Measurements from ENCODE around the gene PEAK3. TPM values are rescaled to one million over a fixed set of nuclear protein-coding genes. Genes with fewer than 3 reads are reported as not detected.

Gene PEAK3
- polyA plus RNA-seq, 1 experiment = not detected

DNA sequence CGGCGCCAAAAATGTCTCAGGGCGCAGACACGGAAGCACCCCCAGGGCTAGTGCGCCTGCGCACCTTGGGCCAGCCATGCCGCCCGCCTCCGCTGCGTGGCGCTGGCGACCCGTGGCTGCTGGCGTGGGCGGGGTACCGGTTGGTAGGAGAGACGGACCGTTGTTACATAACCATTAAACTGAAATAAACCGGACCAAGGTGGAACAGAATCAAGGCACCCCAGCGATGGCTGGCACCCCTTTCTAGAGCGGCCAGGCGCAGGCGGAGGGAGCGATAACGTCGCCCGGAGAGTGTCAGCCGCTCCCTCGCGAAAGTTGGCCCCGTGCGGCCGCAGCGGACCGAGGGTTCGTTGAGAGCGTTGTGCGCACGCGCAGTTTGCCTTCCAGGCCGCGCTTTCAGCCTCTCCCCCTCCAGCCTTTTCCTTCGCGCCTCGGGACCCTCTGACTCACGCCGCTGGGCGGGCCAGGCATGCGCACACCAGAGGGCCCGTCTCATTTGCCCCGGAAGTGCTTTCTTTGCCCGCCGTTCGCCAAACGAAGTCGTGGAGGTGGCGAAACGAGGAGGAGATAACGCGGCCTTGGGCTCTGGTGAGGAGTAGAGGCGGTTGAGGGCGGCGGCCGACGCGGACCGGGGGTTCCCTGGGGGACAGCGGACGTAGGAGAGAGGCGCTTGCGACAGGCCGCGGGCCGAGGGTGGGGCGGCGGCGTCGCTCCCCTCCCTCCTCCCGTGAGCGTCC is 45.5 kb downstream of the PEAK3 start, which contains the start of the genes PLEKHJ1 and SF3A2:
PLEKHJ1 (minus strand) TSS at position 16 of the 737 bp plus-strand sequence. CDS start 81 bp downstream, outside the sequence.
SF3A2 (plus strand) TSS at position 511 of the 737 bp plus-strand sequence. CDS start 6,595 bp downstream, outside the sequence.
- no peaks in the 10 kb centered on the region for H3K27me3 ChIP-seq (ENCODE audit: control insufficient read depth, insufficient read depth, low read length)
- ChIA-PET POLR2A (interaction anchor here (0.6 kb wide), 2 partner anchors 62 to 71 kb away, joined by 3 to 5 read pairs; no protein-coding TSS in a partner anchor), CTCF (interaction anchor here (0.6 to 2.1 kb wide), 18 partner anchors 10 to 377 kb away, joined by 3 to 11 read pairs (median 3); partner anchors contain the start of gene AP3D1)
- DNase-seq (ENCODE audit: low read depth) = peak; percentile 85
- H3K4me3 ChIP-seq (ENCODE audit: low read depth, low read length) = peak within 1 kb of the TSS; percentile 83
- TF ChIP-seq, protein P1, sequence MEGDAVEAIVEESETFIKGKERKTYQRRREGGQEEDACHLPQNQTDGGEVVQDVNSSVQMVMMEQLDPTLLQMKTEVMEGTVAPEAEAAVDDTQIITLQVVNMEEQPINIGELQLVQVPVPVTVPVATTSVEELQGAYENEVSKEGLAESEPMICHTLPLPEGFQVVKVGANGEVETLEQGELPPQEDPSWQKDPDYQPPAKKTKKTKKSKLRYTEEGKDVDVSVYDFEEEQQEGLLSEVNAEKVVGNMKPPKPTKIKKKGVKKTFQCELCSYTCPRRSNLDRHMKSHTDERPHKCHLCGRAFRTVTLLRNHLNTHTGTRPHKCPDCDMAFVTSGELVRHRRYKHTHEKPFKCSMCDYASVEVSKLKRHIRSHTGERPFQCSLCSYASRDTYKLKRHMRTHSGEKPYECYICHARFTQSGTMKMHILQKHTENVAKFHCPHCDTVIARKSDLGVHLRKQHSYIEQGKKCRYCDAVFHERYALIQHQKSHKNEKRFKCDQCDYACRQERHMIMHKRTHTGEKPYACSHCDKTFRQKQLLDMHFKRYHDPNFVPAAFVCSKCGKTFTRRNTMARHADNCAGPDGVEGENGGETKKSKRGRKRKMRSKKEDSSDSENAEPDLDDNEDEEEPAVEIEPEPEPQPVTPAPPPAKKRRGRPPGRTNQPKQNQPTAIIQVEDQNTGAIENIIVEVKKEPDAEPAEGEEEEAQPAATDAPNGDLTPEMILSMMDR (IDR thresholded peaks at IDR 0.05; ENCODE audit: insufficient read depth, low read depth, low read length) = peak; percentile 95
- peaks cover 12% of the 10 kb centered on the region for H3K36me3 ChIP-seq (ENCODE audit: control insufficient read depth, insufficient read depth, low read length)

DNA sequence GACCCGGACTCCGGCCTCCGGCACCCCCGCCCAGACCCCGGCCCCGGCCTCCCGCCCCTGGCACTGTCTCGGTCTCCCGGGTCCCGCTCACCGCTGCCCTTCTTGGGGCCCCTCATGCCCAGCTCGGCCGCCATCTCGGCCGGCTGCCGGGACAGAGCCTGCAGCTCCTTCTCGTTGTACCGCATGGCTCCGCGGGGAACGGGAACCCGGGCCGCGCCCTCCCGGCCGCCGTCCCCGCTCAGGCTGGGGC is 46.0 kb downstream of the PEAK3 start:
- peak overlapping the region; percentile 83 for H3K4me3 ChIP-seq (ENCODE audit: low read depth, low read length)
- H3K36me3 ChIP-seq (ENCODE audit: control insufficient read depth, insufficient read depth, low read length) = peaks cover 15% of the 10 kb centered on the region
- ChIA-PET POLR2A (interaction anchor here (0.6 kb wide), 2 partner anchors 62 to 71 kb away, joined by 3 to 5 read pairs; no protein-coding TSS in a partner anchor), CTCF (interaction anchor here (0.6 to 2.1 kb wide), 18 partner anchors 10 to 378 kb away, joined by 3 to 11 read pairs (median 3); partner anchors contain the start of gene AP3D1)
- no peak for DNase-seq (ENCODE audit: low read depth)
- no peaks in the 10 kb centered on the region for H3K27me3 ChIP-seq (ENCODE audit: control insufficient read depth, insufficient read depth, low read length)
- TF ChIP-seq, protein P1 (IDR thresholded peaks at IDR 0.05; ENCODE audit: insufficient read depth, low read depth, low read length) = no peak

DNA sequence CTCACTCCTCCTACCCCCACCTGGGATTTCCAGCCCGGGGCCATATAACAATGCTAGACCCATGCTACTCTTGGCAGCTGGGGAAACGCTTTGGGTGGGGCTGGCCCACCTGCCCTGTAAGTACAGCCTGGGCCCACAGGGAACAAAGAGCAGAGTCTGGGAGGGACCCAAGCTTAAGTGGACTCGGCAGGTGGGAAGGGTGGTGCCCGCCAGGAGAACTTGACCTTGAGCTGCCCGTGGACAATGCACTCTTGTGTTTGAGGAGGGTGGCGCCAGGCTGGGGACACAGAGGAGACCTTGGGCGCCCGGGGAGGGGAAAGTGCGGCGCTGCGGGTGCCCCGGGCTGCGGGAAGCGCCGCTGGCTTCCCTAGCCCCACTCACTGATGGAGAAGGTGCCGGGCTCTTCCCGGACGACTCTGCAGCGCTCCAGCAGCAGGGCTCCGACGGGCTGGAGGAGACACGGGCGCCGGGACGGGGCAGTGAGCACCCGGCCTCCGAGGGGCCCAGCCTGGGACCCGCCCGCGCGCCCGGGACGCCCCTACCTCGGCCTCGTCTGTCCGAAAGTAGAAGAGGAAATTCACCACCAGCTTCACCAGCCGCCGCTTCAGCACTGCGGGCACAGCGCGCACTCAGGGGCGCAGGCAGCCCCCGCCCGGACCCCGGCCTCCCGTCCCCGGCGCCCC is 46.5 kb downstream of the PEAK3 start:
- peak overlapping the region; percentile 83 for H3K4me3 ChIP-seq (ENCODE audit: low read depth, low read length)
- DNase-seq (ENCODE audit: low read depth) = no peak
- no peaks in the 10 kb centered on the region for H3K27me3 ChIP-seq (ENCODE audit: control insufficient read depth, insufficient read depth, low read length)
- CTCF ChIA-PET = interaction anchor here (0.5 to 2.1 kb wide), 19 partner anchors 9 to 378 kb away, joined by 3 to 11 read pairs (median 3); partner anchors contain the start of gene AP3D1
- POLR2A ChIA-PET = interaction anchor here (0.6 kb wide), 2 partner anchors 61 to 71 kb away, joined by 3 to 5 read pairs; no protein-coding TSS in a partner anchor
- peaks cover 15% of the 10 kb centered on the region for H3K36me3 ChIP-seq (ENCODE audit: control insufficient read depth, insufficient read depth, low read length)
- TF ChIP-seq, protein P1 (IDR thresholded peaks at IDR 0.05; ENCODE audit: insufficient read depth, low read depth, low read length) = no peak

DNA sequence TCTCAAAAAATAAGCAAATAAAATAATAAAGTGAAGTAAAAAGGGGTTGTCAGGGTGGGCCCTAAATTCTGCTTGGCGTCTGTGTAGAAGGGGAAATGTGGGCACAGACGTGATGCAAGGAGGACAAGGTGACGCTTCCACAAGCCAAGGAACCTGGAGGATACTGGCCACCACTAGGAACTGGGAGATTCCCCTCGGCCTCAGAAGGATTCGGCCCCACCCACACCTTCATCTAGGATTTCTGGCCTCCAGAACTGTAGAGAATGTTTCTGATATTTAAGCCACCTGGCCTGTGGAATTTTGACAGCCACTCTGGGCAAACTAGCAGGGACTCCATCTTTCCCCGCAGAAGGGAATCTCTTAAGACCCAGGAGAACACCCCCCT is 47.0 kb downstream of the PEAK3 start:
- Histone ChIP-seq H3K27me3 (ENCODE audit: control insufficient read depth, insufficient read depth, low read length) (no peaks in the 10 kb centered on the region), H3K36me3 (ENCODE audit: control insufficient read depth, insufficient read depth, low read length) (peaks cover 15% of the 10 kb centered on the region), H3K4me3 (ENCODE audit: low read depth, low read length) (peak overlapping the region; percentile 83)
- TF ChIP-seq, protein P1 (IDR thresholded peaks at IDR 0.05; ENCODE audit: insufficient read depth, low read depth, low read length) = no peak
- ChIA-PET CTCF (interaction anchor here (0.5 to 2.1 kb wide), 7 partner anchors 13 to 346 kb away, joined by 3 to 11 read pairs (median 4); no protein-coding TSS in a partner anchor), POLR2A (no interaction called here)
- no peak for DNase-seq (ENCODE audit: low read depth)

All from BJ (cell line).